HG03439 (cell line): ENCODE data around the gene SIGLEC11.

ENCODE experiments used
- ATAC-seq: cut with Tn5 transposase; IDR thresholded peaks from one replicate; pipeline ENCODE4 v1.9.1; 2021; ENCODE audit warnings: mild to moderate bottlenecking, moderate library complexity; ENCODE audit not compliant: unreplicated experiment

The SIGLEC11 gene

GRCh38 chr19:49907745-49908446 lies 53.1 kb downstream of the SIGLEC11 start:
- no peak for ATAC-seq

GRCh38 chr19:49906879-49907564 lies 54.0 kb downstream of the SIGLEC11 start:
- no peak for ATAC-seq

GRCh38 chr19:49904136-49904535 lies 56.8 kb downstream of the SIGLEC11 start:
- no peak for ATAC-seq
